ENCODE measurements around the gene DEFB129. TPM values are rescaled to one million over a fixed set of nuclear protein-coding genes. Genes with fewer than 3 reads are reported as not detected.
"Not testable (repeated sequence)": the region's sequence is repeated elsewhere in the genome, so short reads cannot be mapped to it uniquely, and the experiment has no call there.

Gene DEFB129
- total RNA-seq, result not detected

GRCh38 chr20:226958-227357 is at the start of gene DEFB129:
Gene DEFB129 (plus strand): TSS chr20:227258. CDS start chr20:227289, 31 bp downstream.
- DNase-seq (ENCODE audit: low spot score), result no peak

GRCh38 chr20:184288-184687 is 42.8 kb upstream of the DEFB129 start:
- no peak for DNase-seq (ENCODE audit: low spot score)

GRCh38 chr20:187733-188132 is 39.3 kb upstream of the DEFB129 start:
- no peak for DNase-seq (ENCODE audit: low spot score)

- no peak for DNase-seq (ENCODE audit: low spot score)
These were observed 37.4 kb upstream of the DEFB129 start, which contains the start of gene DEFB128 for GRCh38 chr20:189611-190010. Gene DEFB128 (minus strand): TSS chr20:189711. CDS start chr20:189623, 88 bp downstream.

- no peak for DNase-seq (ENCODE audit: low spot score)
These were observed 28.8 kb upstream of the DEFB129 start for GRCh38 chr20:198225-198624.

GRCh38 chr20:199996-200395 is 27.1 kb upstream of the DEFB129 start:
- no peak for DNase-seq (ENCODE audit: low spot score)

- not testable (repeated sequence) for DNase-seq (ENCODE audit: low spot score)
These were observed 23.4 kb upstream of the DEFB129 start for GRCh38 chr20:203630-204029.

GRCh38 chr20:208942-209566 is 18.0 kb upstream of the DEFB129 start:
- DNase-seq (ENCODE audit: low spot score), result peak; percentile 24

- DNase-seq (ENCODE audit: low spot score), result no peak
These were observed 16.1 kb upstream of the DEFB129 start for GRCh38 chr20:210809-211502.

- no peak for DNase-seq (ENCODE audit: low spot score)
These were observed 12.7 kb upstream of the DEFB129 start for GRCh38 chr20:214383-214782.

GRCh38 chr20:215796-216195 is 11.3 kb upstream of the DEFB129 start:
- DNase-seq (ENCODE audit: low spot score), result no peak

- no peak for DNase-seq (ENCODE audit: low spot score)
These were observed 9.8 kb upstream of the DEFB129 start for GRCh38 chr20:217266-217665.

GRCh38 chr20:219290-220115 is 7.6 kb upstream of the DEFB129 start:
- DNase-seq (ENCODE audit: low spot score), result no peak

- no peak for DNase-seq (ENCODE audit: low spot score)
These were observed 5.7 kb upstream of the DEFB129 start for GRCh38 chr20:221258-221830.

GRCh38 chr20:225879-226278 is 1.2 kb upstream of the DEFB129 start:
- DNase-seq (ENCODE audit: low spot score), result not testable (repeated sequence)

GRCh38 chr20:227439-228105 is 514 bp downstream of the DEFB129 start:
- DNase-seq (ENCODE audit: low spot score), result no peak

- DNase-seq (ENCODE audit: low spot score), result no peak
These were observed 8.8 kb downstream of the DEFB129 start for GRCh38 chr20:235891-236290.

- no peak for DNase-seq (ENCODE audit: low spot score)
These were observed 10.4 kb downstream of the DEFB129 start for GRCh38 chr20:237489-237888.

GRCh38 chr20:237929-238328 is 10.9 kb downstream of the DEFB129 start:
- DNase-seq (ENCODE audit: low spot score), result no peak

- no peak for DNase-seq (ENCODE audit: low spot score)
These were observed 15.8 kb downstream of the DEFB129 start for GRCh38 chr20:242905-243304.

- DNase-seq (ENCODE audit: low spot score), result no peak
These were observed 24.3 kb downstream of the DEFB129 start for GRCh38 chr20:251354-251753.

GRCh38 chr20:252801-253200 is 25.7 kb downstream of the DEFB129 start:
- no peak for DNase-seq (ENCODE audit: low spot score)
